Thyroid gland (tissue), 4 donors: Measurements from ENCODE around the gene ABCD1.

Source experiments
- CTCF ChIP-seq, 6 experiments: fragments of 200-600 bp in 3 of 6; fragments of 450-650 bp in 3 of 6; sonication (generic) in 3 of 6; IDR thresholded peaks; one replicate each; pipeline ENCODE4 v1.5.1; 2016 to 2019; ENCODE audit warnings: antibody characterized with exemption in 6 of 6, mild to moderate bottlenecking in 2 of 6, inconsistent platforms in 1 of 6, moderate library complexity in 1 of 6
- POLR2A ChIP-seq, 2 donors: fragments of 450-650 bp; IDR thresholded peaks; one replicate each; pipeline ENCODE4 v1.6.1; 2017; ENCODE audit warnings: antibody characterized with exemption in 2 of 2, mild to moderate bottlenecking in 2 of 2, moderate library complexity in 1 of 2

GRCh38 chrX:153701706-153702105 lies 22.9 kb upstream of the ABCD1 start:
- no peak for TF ChIP-seq POLR2A (IDR thresholded peaks at IDR 0.05)
- TF ChIP-seq CTCF (IDR thresholded peaks at IDR 0.05): no peak
